Lower lobe of right lung (tissue), 2 donors: ENCODE data around the gene SERPINA5. TPM values are rescaled to one million over a fixed set of nuclear protein-coding genes. Genes with fewer than 3 reads are reported as not detected.

Experiments used
- ATAC-seq, 2 donors: fragments of 200-7000 bp; cut with Tn5 transposase; one replicate each; pipeline ENCODE4 v1.9.1; 2020 to 2022; ENCODE audit warnings: mild to moderate bottlenecking in 2 of 2, moderate library complexity in 2 of 2
- DNase-seq: peaks from one replicate; pipeline ENCODE4 v3.0.0-alpha.2; 2020
- H3K27ac ChIP-seq: fragments of 200-600 bp; one replicate; pipeline ENCODE4 v1.8.0; 2022
- H3K27me3 ChIP-seq: fragments of 200-600 bp; one replicate; pipeline ENCODE4 v1.8.0; 2022; ENCODE audit warnings: low read depth
- H3K36me3 ChIP-seq: fragments of 200-600 bp; one replicate; pipeline ENCODE4 v1.8.0; 2022; ENCODE audit warnings: mild to moderate bottlenecking
- H3K4me1 ChIP-seq: fragments of 200-600 bp; one replicate; pipeline ENCODE4 v1.8.0; 2022
- H3K4me3 ChIP-seq: fragments of 200-600 bp; one replicate; pipeline ENCODE4 v1.8.0; 2022; ENCODE audit warnings: mild to moderate bottlenecking
- H3K9me3 ChIP-seq: fragments of 200-600 bp; one replicate; pipeline ENCODE4 v1.8.0; 2022
- intact Hi-C: fragments of 100-400 bp; cut with DNase I; formaldehyde crosslinking; loops from one replicate; pipeline ENCODE4 v1.11.0; 2022
- total RNA-seq: library from RNA; stranded (reverse); fragmentation: NEBNext Ultra II Directional; extraction: Animal tissue kit (Norgen Biotek cat#: 25700); gene quantifications from one replicate; pipeline ENCODE4 v1.2.1, GENCODE V29; 2021
- TF ChIP-seq, protein P1 (sequence below): fragments of 200-600 bp; IDR thresholded peaks from one replicate; pipeline ENCODE4 v1.8.0; 2022; ENCODE audit warnings: antibody characterized with exemption, mild to moderate bottlenecking
- donor health status: DM: no; HTN: yes; CAD: no; lungs with severe emphysema.

Gene SERPINA5
- total RNA-seq, 1 donor from 2014 or later = 0.56 TPM

DNA sequence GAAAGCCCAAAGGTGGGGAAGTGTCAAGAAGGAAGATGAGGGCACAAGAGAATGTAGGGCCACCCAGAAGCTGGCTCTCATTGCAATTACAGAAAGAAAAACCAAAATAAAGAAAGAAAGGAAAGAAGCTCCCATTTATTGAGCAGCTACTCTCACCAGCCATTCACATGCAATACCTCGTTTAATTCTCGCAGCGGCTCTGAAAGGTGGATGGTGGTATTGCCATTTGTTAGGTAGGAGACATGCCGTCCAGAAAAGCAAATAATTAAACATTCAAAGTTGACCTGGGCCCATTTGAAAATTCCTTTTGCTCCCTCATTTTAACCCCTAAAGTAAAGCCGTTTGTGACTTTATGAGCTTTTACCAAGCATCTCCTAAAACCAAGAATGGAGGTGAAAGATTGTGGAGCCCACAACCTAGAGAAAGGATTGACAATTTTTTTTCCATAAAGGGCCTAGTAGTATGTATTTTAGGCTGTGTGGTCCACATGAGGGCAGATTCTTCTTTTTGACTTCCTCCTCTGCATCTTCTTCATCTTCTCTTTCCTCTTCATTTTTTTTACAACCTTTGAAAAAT is 36.2 kb downstream of the SERPINA5 start:
- Histone ChIP-seq H3K4me3 (no peak overlapping the region), H3K27me3 (no peaks in the 10 kb centered on the region), H3K36me3 (no peaks in the 10 kb centered on the region), H3K27ac (no peak overlapping the region), H3K9me3 (peaks cover 16% of the 10 kb centered on the region), H3K4me1 (no peaks in the 10 kb centered on the region)
- intact Hi-C loops = no loop called here
- DNase-seq (no peak), ATAC-seq (no peak)
- TF ChIP-seq, protein P1, sequence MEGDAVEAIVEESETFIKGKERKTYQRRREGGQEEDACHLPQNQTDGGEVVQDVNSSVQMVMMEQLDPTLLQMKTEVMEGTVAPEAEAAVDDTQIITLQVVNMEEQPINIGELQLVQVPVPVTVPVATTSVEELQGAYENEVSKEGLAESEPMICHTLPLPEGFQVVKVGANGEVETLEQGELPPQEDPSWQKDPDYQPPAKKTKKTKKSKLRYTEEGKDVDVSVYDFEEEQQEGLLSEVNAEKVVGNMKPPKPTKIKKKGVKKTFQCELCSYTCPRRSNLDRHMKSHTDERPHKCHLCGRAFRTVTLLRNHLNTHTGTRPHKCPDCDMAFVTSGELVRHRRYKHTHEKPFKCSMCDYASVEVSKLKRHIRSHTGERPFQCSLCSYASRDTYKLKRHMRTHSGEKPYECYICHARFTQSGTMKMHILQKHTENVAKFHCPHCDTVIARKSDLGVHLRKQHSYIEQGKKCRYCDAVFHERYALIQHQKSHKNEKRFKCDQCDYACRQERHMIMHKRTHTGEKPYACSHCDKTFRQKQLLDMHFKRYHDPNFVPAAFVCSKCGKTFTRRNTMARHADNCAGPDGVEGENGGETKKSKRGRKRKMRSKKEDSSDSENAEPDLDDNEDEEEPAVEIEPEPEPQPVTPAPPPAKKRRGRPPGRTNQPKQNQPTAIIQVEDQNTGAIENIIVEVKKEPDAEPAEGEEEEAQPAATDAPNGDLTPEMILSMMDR = no peak

DNA sequence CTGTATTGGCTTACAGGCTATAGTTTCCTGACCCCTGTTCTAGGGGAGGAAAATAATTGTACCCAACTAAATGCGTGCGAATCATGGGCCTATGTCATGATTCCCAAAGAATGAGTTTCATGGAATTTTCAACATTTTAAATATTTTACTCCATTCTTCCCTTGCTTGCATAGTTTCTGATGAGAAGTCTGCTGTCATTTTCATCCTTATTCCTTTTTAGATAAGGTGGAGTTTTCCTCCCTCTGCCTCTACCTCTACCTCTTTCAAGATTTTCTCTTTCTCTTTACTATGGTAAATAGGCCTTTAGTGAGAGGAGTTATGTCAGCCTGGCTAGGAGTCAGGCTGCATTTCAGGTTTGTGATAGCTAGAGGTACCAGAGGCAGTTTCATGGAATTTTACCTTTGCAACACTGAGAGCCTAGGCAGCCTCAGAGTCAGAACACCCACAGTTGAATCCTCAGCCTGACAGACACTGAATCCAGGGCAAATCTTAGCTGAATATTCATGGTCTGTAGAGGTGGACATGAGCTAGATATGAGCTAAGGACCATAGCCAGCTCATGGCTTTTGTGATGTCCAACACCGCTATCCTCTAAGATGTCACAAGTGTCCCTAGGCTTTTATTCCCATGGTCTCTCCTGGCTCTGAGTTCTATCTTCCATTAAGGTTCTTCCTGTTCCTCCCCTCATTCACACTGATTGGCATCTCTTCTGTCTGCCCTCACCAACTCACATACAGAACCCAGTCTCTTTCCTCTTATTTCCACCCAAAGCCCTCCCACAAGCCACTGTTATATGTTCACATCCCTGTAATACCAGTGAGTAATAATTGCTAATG is 37.0 kb downstream of the SERPINA5 start:
- intact Hi-C loops = no loop called here
- Histone ChIP-seq H3K9me3 (peaks cover 16% of the 10 kb centered on the region), H3K27me3 (no peaks in the 10 kb centered on the region), H3K36me3 (no peaks in the 10 kb centered on the region), H3K27ac (no peak overlapping the region), H3K4me3 (no peak overlapping the region), H3K4me1 (no peaks in the 10 kb centered on the region)
- no peak for ATAC-seq
- no peak for DNase-seq
- TF ChIP-seq, protein P1 = no peak

DNA sequence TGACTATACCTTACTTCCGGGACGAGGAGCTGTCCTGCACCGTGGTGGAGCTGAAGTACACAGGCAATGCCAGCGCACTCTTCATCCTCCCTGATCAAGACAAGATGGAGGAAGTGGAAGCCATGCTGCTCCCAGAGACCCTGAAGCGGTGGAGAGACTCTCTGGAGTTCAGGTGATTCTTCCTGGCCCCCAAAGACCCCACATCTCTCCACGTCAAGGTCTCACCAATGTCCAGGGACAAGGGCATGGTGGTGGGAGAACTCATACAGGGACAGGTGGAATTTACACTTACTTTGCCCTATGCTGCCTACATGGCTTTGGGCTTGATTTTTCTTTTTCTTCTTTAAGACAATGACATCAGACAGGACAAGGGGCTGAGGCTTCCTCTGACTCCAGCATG is 38.1 kb downstream of the SERPINA5 start:
- ATAC-seq (no peak), DNase-seq (no peak)
- no peak overlapping the region for H3K27ac ChIP-seq
- no peak overlapping the region for H3K4me3 ChIP-seq
- H3K27me3 ChIP-seq = no peaks in the 10 kb centered on the region
- intact Hi-C loops = no loop called here
- H3K36me3 ChIP-seq = no peaks in the 10 kb centered on the region
- TF ChIP-seq, protein P1 = no peak
- peaks cover 16% of the 10 kb centered on the region for H3K9me3 ChIP-seq
- H3K4me1 ChIP-seq = no peaks in the 10 kb centered on the region

DNA sequence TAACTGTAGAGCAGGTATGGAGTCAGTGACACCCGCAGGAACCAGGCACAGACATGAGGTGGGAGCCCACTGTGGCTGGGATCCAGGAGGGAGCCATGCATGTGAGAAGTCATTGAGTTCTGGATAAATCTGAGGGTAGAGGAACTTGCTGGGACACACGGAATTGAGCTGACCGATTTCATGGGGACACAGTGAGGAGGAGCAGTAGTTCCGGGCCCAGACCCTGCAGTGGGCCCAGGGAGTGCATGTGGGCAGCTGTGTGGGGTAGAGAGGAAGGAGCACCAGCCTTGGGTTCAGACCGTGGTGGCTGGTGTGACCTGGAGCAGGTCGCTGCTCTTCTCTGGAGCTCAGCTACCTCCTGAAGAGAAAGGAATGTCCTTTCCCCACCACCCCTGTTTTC is 39.4 kb downstream of the SERPINA5 start:
- ATAC-seq (no peak), DNase-seq (no peak)
- Histone ChIP-seq H3K27me3 (no peaks in the 10 kb centered on the region), H3K36me3 (no peaks in the 10 kb centered on the region), H3K4me3 (no peak overlapping the region), H3K4me1 (no peaks in the 10 kb centered on the region), H3K9me3 (peaks cover 16% of the 10 kb centered on the region), H3K27ac (no peak overlapping the region)
- TF ChIP-seq, protein P1 = no peak
- intact Hi-C loops = no loop called here

DNA sequence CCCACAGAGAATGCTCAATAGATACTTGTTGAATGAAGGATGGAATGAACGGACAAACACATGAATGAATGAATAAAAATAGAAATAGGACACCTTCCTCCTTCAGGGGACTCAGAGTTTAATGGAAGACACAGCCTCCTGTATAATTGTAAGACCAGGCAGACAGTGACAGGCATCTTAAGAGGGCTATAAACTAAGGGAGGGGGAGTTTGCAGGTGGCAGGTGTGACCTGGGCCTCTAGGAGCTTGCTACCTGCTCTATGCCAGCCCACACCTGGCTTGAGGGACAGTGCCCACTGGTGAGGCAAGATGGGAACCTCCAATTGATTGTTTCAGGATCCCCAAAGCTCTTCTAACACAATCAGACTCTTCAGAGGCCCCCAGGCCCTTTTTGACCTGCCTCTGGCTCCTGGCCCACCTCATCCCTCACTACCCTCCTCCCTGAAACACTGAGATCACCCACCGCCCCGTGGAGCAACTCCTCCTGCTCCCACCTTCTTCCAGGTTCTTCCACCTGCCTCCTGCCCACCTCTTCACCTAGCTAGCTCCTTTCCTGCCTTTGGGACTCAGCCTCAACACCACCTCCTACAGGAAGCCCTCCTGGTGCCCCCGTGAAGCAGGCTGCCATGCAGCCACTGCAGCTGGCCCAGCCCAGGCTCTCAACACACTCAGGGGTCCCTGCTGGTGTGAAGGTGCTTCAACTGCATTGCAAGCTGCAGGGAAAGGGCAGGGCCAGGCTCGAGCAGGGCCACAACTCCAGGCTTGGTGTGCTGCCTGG is 40.3 kb downstream of the SERPINA5 start:
- intact Hi-C loops = no loop called here
- Histone ChIP-seq H3K27me3 (no peaks in the 10 kb centered on the region), H3K4me1 (no peaks in the 10 kb centered on the region), H3K4me3 (no peak overlapping the region), H3K36me3 (no peaks in the 10 kb centered on the region), H3K27ac (no peak overlapping the region), H3K9me3 (peaks cover 16% of the 10 kb centered on the region)
- ATAC-seq = no peak
- TF ChIP-seq, protein P1 = no peak
- no peak for DNase-seq
